Measurements from ENCODE around the gene XG. TPM values are rescaled to one million over a fixed set of nuclear protein-coding genes. Genes with fewer than 3 reads are reported as not detected.

The XG gene
- total and polyA plus RNA-seq, 2 of the 8 experiments (the other 6 are each of a cell fraction or from before 2014, with no cell fraction given): 0.33 to 0.78 TPM

GRCh38 chrX:2703991-2704369, 47.9 kb upstream of the XG start:
- Histone ChIP-seq H3K18ac (ENCODE audit: extremely low read depth, low read length) (peak overlapping the region; percentile 14; the same call in 1 of the 2 replicates), H3K4ac (replicated peaks; ENCODE audit: insufficient read length, low read depth, low read length) (no peak overlapping the region), H3K27me3 (replicated peaks in 1 of 4; ENCODE audit: control insufficient read depth in 3 of 4, extremely low read depth in 1 of 4, insufficient read depth in 3 of 4, low read length in 3 of 4) (no peaks in the 10 kb centered on the region), H2AFZ (ENCODE audit: low read length) (no peak overlapping the region), H4K8ac (ENCODE audit: extremely low read depth, insufficient read depth, low read length) (no peak overlapping the region), H2BK12ac (ENCODE audit: low read depth, low read length) (no peak overlapping the region), H3K4me1 (replicated peaks in 1 of 4; ENCODE audit: control insufficient read depth in 3 of 4, insufficient read depth in 4 of 4, low read length in 3 of 4) (peaks cover 6 to 21% (median 7%) of the 10 kb centered on the region in 4 experiments), H2BK15ac (ENCODE audit: low read length) (no peak overlapping the region), H3K14ac (ENCODE audit: insufficient read length) (no peak overlapping the region), H3K79me1 (ENCODE audit: low read depth, low read length) (peaks cover 3% of the 10 kb centered on the region; the same call in 1 of the 2 replicates), H3K4me3 (ENCODE audit: extremely low read depth in 1 of 4, insufficient read depth in 2 of 4, low read depth in 3 of 4, low read length in 4 of 4) (no peak overlapping the region), H2BK5ac (ENCODE audit: low read depth, low read length) (0 out of 2 replicates have a peak overlapping the region, but pooled peaks have one; percentile 5), H3K9me3 (ENCODE audit: insufficient read depth in 2 of 2, low read depth in 1 of 2, low read length in 1 of 2) (no peaks in the 10 kb centered on the region), H3K27ac (ENCODE audit: low read depth, low read length) (no peak overlapping the region), H3K23me2 (ENCODE audit: low read depth, low read length) (peaks cover 9% of the 10 kb centered on the region; the same call in 1 of the 2 replicates), H3K56ac (replicated peaks; ENCODE audit: insufficient read length, low read depth, low read length) (no peak overlapping the region), H4K20me1 (replicated peaks in 1 of 2; ENCODE audit: control insufficient read depth in 1 of 2, insufficient read depth in 2 of 2, low read length in 2 of 2) (peaks cover 0 to 2% of the 10 kb centered on the region in 2 experiments), H2AK5ac (ENCODE audit: low read depth, low read length) (no peak overlapping the region), H2BK20ac (ENCODE audit: low read length) (no peak overlapping the region), H3K36me3 (ENCODE audit: control insufficient read depth in 2 of 4, insufficient read depth in 4 of 4, low read length in 3 of 4) (peaks cover 0 to 2% (median 0%) of the 10 kb centered on the region in 4 experiments; a peak in 2 of 8 replicates), H3K79me2 (ENCODE audit: control insufficient read depth in 1 of 2, insufficient read depth in 2 of 2, low read length in 2 of 2) (peaks cover 0 to 4% of the 10 kb centered on the region in 2 experiments; a peak in 3 of 4 replicates), H4K91ac (replicated peaks; ENCODE audit: insufficient read length, low read length) (peak overlapping the region; percentile 31), H4K5ac (ENCODE audit: insufficient read length, low read depth, low read length) (no peak overlapping the region), H3K4me2 (ENCODE audit: insufficient read depth in 1 of 2, low read depth in 2 of 2, low read length in 2 of 2) (no peak overlapping the region), H2BK120ac (replicated peaks; ENCODE audit: low read depth, low read length) (no peak overlapping the region), H3K9ac (replicated peaks in 1 of 4; ENCODE audit: extremely low read depth in 1 of 4, low read depth in 3 of 4, low read length in 3 of 4) (no peak overlapping the region), H3K23ac (ENCODE audit: insufficient read length) (no peak overlapping the region)
- no peak for FAIRE-seq
- CTCF ChIA-PET (ENCODE audit: partially characterized antibody): no interaction called here
- TF ChIP-seq EGR1 (IDR thresholded peaks at IDR 0.05; ENCODE audit: borderline replicate concordance, low read depth, low read length) (no peak), PHF8 (conservative IDR thresholded peaks at IDR 0.05; ENCODE audit: low read depth, low read length) (no peak), CTCF (IDR thresholded peaks at IDR 0.05; ENCODE audit: control extremely low read depth in 1 of 3, insufficient read depth in 1 of 3, low read depth in 1 of 3, low read length in 3 of 3) (peak in 1 of 3 experiments; percentile 36; a peak in 1 of 4 replicates), RAD21 (IDR thresholded peaks at IDR 0.05 in 1 of 2, conservative IDR thresholded peaks at IDR 0.05 in 1 of 2; ENCODE audit: low read depth in 2 of 2, low read length in 2 of 2) (peak; percentile 36 to 54; a peak in 3 of 4 replicates)
- POLR2A ChIA-PET (ENCODE audit: partially characterized antibody): no interaction called here
- DNase-seq (ENCODE audit: low read depth in 1 of 2, low spot score in 2 of 2): no peak
- 84% methylated on average over 14 of the region's 14 CpGs; no CpG with 5 or more reads in 1 of the 2 experiments for WGBS, 2 experiments (ENCODE audit: extremely low coverage in 1 of 2, insufficient coverage in 1 of 2, insufficient read length in 1 of 2, insufficient replicate concordance in 2 of 2, low coverage in 1 of 2, low lambda C conversion rate in 2 of 2, missing lambda C conversion rate in 1 of 2)
